Caco-2 (cell line): Measurements from ENCODE around the gene PPP1R8. TPM values are rescaled to one million over a fixed set of nuclear protein-coding genes. Genes with fewer than 3 reads are reported as not detected.

Experiments
- BruUV-seq: library from RNA; stranded (reverse); fragments of 400-500 nt; replicated peaks from 2 replicates; lab custom pipeline; 2021; lab: Mats Ljungman, UMichigan
- CTCF ChIA-PET: fragments of 300-600 bp; sonication (Branson Sonifier 250); formaldehyde crosslinking; loops from one replicate; lab custom pipeline; 2022; ENCODE audit warnings: antibody characterized with exemption; lab: Charles Lee
- POLR2A ChIA-PET: fragments of 300-600 bp; sonication (Branson Sonifier 250); formaldehyde crosslinking; loops from one replicate; lab custom pipeline; 2022; ENCODE audit warnings: antibody characterized with exemption; lab: Charles Lee
- DNase-seq, 2 experiments: peaks; one replicate each; pipeline versions ENCODE4 v3.0.0 to v3.0.0-alpha.2; 2020 to 2022
- H3K27me3 ChIP-seq: replicated peaks from 2 replicates; pipeline ENCODE4 v1.6.0; 2011; ENCODE audit warnings: low read length; ENCODE audit not compliant: control insufficient read depth, insufficient read depth
- H3K36me3 ChIP-seq: 2 replicates; pipeline ENCODE4 v1.5.1; 2011; ENCODE audit warnings: low read length; ENCODE audit not compliant: control insufficient read depth, insufficient read depth
- H3K4me1 ChIP-seq: fragments of 250-450 bp; sonication (Bioruptor Pico); 2 replicates; pipeline ENCODE4 v1.5.1; 2020; ENCODE audit warnings: mild to moderate bottlenecking
- H3K4me3 ChIP-seq: 2 replicates; pipeline ENCODE4 v1.5.1; 2011; ENCODE audit warnings: low read depth, mild to moderate bottlenecking, control low read depth, low read length
- H3K9me3 ChIP-seq: fragments of 250-450 bp; sonication (Bioruptor Pico); 2 replicates; pipeline ENCODE4 v1.5.1; 2020; ENCODE audit warnings: mild to moderate bottlenecking, moderate library complexity
- H3K27ac Mint-ChIP-seq: one replicate; pipeline ENCODE4 v1.8.0; 2022; ENCODE audit warnings: mixed read lengths; ENCODE audit not compliant: unreplicated experiment
- H3K27me3 Mint-ChIP-seq: one replicate; pipeline ENCODE4 v1.8.0; 2022; ENCODE audit warnings: mixed read lengths; ENCODE audit not compliant: insufficient read depth, unreplicated experiment
- H3K36me3 Mint-ChIP-seq: one replicate; pipeline ENCODE4 v1.8.0; 2022; ENCODE audit warnings: mild to moderate bottlenecking, mixed read lengths; ENCODE audit not compliant: insufficient read depth, unreplicated experiment
- H3K4me1 Mint-ChIP-seq: one replicate; pipeline ENCODE4 v1.8.0; 2022; ENCODE audit warnings: low read depth, mixed read lengths; ENCODE audit not compliant: unreplicated experiment
- H3K4me3 Mint-ChIP-seq: one replicate; pipeline ENCODE4 v1.8.0; 2022; ENCODE audit warnings: mild to moderate bottlenecking, moderate library complexity, mixed read lengths; ENCODE audit not compliant: unreplicated experiment
- H3K9me3 Mint-ChIP-seq: one replicate; pipeline ENCODE4 v1.8.0; 2022; ENCODE audit warnings: mixed read lengths; ENCODE audit not compliant: unreplicated experiment
- intact Hi-C: fragments of 100-400 bp; cut with micrococcal nuclease; formaldehyde crosslinking; loops from one replicate; pipeline ENCODE4 v1.10.0; 2022; ENCODE audit not compliant: unreplicated experiment
- total RNA-seq: library from RNA; stranded (reverse); gene quantifications from 2 replicates; pipeline ENCODE4 v1.2.3, GENCODE V29; 2022
- TF ChIP-seq, protein P1 (sequence below), 2 experiments: fragments of 200-600 bp in 1 of 2; IDR thresholded peaks; 1 replicate in 1 of 2; 2 replicates in 1 of 2; pipeline versions ENCODE4 v1.5.1 to v1.8.0; 2011 to 2022; ENCODE audit warnings: antibody characterized with exemption in 1 of 2, control low read depth in 1 of 2, inconsistent platforms in 1 of 2, low read depth in 1 of 2, low read length in 1 of 2, mild to moderate bottlenecking in 1 of 2, moderate library complexity in 1 of 2; ENCODE audit not compliant: insufficient read depth in 1 of 2, severe bottlenecking in 1 of 2, unreplicated experiment in 1 of 2

The PPP1R8 gene
- total RNA-seq, 1 experiment from 2014 or later, result 37.2 TPM

GRCh38 chr1:27811741-27812500, 18.7 kb upstream of the PPP1R8 start:
- no peaks in the 10 kb centered on the region for H3K27me3 Mint-ChIP-seq
- DNase-seq, result no peak
- BruUV-seq, result no TSS peak
- no peaks in the 10 kb centered on the region for H3K9me3 Mint-ChIP-seq
- Histone ChIP-seq H3K4me1 (peaks cover 9% of the 10 kb centered on the region), H3K4me3 (no peak overlapping the region), H3K9me3 (no peaks in the 10 kb centered on the region), H3K27me3 (no peaks in the 10 kb centered on the region), H3K36me3 (no peaks in the 10 kb centered on the region)
- ChIA-PET CTCF (no interaction called here), POLR2A (no interaction called here)
- intact Hi-C loops, result no loop called here
- H3K27ac Mint-ChIP-seq, result no peak overlapping the region
- TF ChIP-seq, protein P1, sequence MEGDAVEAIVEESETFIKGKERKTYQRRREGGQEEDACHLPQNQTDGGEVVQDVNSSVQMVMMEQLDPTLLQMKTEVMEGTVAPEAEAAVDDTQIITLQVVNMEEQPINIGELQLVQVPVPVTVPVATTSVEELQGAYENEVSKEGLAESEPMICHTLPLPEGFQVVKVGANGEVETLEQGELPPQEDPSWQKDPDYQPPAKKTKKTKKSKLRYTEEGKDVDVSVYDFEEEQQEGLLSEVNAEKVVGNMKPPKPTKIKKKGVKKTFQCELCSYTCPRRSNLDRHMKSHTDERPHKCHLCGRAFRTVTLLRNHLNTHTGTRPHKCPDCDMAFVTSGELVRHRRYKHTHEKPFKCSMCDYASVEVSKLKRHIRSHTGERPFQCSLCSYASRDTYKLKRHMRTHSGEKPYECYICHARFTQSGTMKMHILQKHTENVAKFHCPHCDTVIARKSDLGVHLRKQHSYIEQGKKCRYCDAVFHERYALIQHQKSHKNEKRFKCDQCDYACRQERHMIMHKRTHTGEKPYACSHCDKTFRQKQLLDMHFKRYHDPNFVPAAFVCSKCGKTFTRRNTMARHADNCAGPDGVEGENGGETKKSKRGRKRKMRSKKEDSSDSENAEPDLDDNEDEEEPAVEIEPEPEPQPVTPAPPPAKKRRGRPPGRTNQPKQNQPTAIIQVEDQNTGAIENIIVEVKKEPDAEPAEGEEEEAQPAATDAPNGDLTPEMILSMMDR (IDR thresholded peaks at IDR 0.05; ENCODE audit: insufficient read depth in 1 of 2, low read depth in 1 of 2, low read length in 1 of 2, severe bottlenecking in 1 of 2, unreplicated experiment in 1 of 2), result no peak
- H3K4me3 Mint-ChIP-seq, result no peak overlapping the region
- peaks cover 12% of the 10 kb centered on the region for H3K4me1 Mint-ChIP-seq
- H3K36me3 Mint-ChIP-seq, result peaks cover 5% of the 10 kb centered on the region

GRCh38 chr1:27816921-27817630, 13.5 kb upstream of the PPP1R8 start:
- Mint-ChIP-seq H3K4me3 (peak overlapping the region; percentile 62), H3K36me3 (peaks cover 20% of the 10 kb centered on the region), H3K4me1 (peaks cover 22% of the 10 kb centered on the region), H3K27ac (peak overlapping the region; percentile 94), H3K27me3 (no peaks in the 10 kb centered on the region), H3K9me3 (no peaks in the 10 kb centered on the region)
- POLR2A ChIA-PET, result interaction anchor here (0.5 to 1.8 kb wide), 6 partner anchors 13 to 92 kb away, joined by 3 to 26 read pairs (median 8); partner anchors contain the start of genes FAM76A, PPP1R8 and STX12
- BruUV-seq, result no TSS peak
- Histone ChIP-seq H3K9me3 (no peaks in the 10 kb centered on the region), H3K4me1 (peaks cover 23% of the 10 kb centered on the region), H3K36me3 (no peaks in the 10 kb centered on the region), H3K27me3 (no peaks in the 10 kb centered on the region), H3K4me3 (no peak overlapping the region)
- intact Hi-C loops, result loop anchor here (1.0 kb wide), 2 partner anchors 13 to 44 kb away; partner anchors contain the start of genes PPP1R8 and STX12
- TF ChIP-seq, protein P1 (IDR thresholded peaks at IDR 0.05; ENCODE audit: insufficient read depth in 1 of 2, low read depth in 1 of 2, low read length in 1 of 2, severe bottlenecking in 1 of 2, unreplicated experiment in 1 of 2), result no peak
- DNase-seq, result peak; percentile 80 to 87
- CTCF ChIA-PET, result interaction anchor here (0.6 to 1.6 kb wide), 6 partner anchors 26 to 148 kb away, joined by 3 to 8 read pairs (median 4); partner anchors contain the start of genes FAM76A and IFI6

DNA sequence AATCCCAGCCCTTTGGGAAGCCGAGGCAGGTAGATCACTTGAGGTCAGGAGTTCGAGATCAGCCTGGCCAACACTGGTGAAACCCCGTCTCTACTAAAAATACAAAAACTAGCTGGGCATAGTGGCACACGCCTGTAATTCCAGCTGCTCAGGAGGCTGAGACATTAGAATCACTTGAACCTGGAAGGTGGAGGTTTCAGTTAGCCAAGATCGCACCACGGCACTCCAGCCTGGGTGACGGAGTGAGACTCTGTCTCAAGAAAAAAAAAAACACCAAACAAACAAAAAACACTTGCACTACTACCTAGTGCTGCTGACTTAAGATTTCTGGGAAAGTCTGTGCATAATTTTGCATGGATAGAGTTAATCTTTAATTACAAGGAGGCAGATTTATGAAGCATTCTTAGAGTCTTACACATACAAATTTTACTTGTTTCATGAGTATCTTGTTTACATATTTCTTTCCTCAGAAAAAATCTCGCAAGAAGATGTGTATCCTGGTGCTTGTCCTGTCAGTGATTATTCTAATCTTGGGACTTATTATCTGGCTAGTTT, 8.7 kb upstream of the PPP1R8 start:
- H3K36me3 ChIP-seq, result no peaks in the 10 kb centered on the region
- CTCF ChIA-PET, result no interaction called here
- H3K4me1 ChIP-seq, result peaks cover 15% of the 10 kb centered on the region
- Mint-ChIP-seq H3K27ac (no peak overlapping the region), H3K4me3 (no peak overlapping the region), H3K4me1 (peaks cover 11% of the 10 kb centered on the region), H3K36me3 (peaks cover 15% of the 10 kb centered on the region), H3K9me3 (no peaks in the 10 kb centered on the region), H3K27me3 (no peaks in the 10 kb centered on the region)
- no peak for DNase-seq
- POLR2A ChIA-PET, result no interaction called here
- H3K9me3 ChIP-seq, result no peaks in the 10 kb centered on the region
- intact Hi-C loops, result no loop called here
- TF ChIP-seq, protein P1 (IDR thresholded peaks at IDR 0.05; ENCODE audit: insufficient read depth in 1 of 2, low read depth in 1 of 2, low read length in 1 of 2, severe bottlenecking in 1 of 2, unreplicated experiment in 1 of 2), result no peak
- no TSS peak for BruUV-seq
- no peak overlapping the region for H3K4me3 ChIP-seq
- H3K27me3 ChIP-seq, result no peaks in the 10 kb centered on the region
